HG02840 (cell line): ENCODE measurements around the gene ITGA6.

Experiments
- ATAC-seq: cut with Tn5 transposase; IDR thresholded peaks from one replicate; pipeline ENCODE4 v1.9.1; 2021; ENCODE audit warnings: mild to moderate bottlenecking, moderate library complexity, moderate number of reproducible peaks; ENCODE audit not compliant: unreplicated experiment, low FRiP score

The ITGA6 gene

GRCh38 chr2:172439509-172439860 is 12.1 kb downstream of the ITGA6 start:
- no peak for ATAC-seq

DNA sequence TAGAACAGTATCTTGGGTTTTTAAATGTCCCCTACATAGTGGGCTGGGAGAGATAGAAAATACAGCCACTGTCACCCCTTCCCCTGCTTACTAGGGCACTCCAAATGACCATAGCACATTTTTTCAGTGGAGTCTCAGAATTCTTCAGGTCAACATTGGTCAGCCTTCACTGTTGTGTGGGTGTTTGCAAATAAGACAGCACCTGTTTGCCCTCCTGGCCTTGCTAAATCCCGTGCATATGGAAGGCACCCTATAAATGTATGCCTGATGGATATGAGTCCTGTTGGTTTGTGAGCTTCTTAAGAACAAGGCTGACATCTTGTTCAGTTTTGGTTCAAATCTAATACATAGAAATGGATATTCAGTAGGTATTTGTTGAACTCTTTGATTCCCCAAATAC is 12.5 kb downstream of the ITGA6 start:
- no peak for ATAC-seq

- no peak for ATAC-seq
These were observed 13.4 kb downstream of the ITGA6 start for GRCh38 chr2:172440795-172441194.

- no peak for ATAC-seq
These were observed 14.9 kb downstream of the ITGA6 start for GRCh38 chr2:172442072-172442895.

GRCh38 chr2:172445851-172446250 is 18.5 kb downstream of the ITGA6 start:
- no peak for ATAC-seq

GRCh38 chr2:172446474-172447063 is 19.2 kb downstream of the ITGA6 start:
- ATAC-seq, result no peak

GRCh38 chr2:172447811-172448493 is 20.6 kb downstream of the ITGA6 start:
- ATAC-seq, result no peak

- ATAC-seq, result no peak
These were observed 21.3 kb downstream of the ITGA6 start for GRCh38 chr2:172448544-172449267.

- ATAC-seq, result no peak
These were observed 22.6 kb downstream of the ITGA6 start for GRCh38 chr2:172449911-172450550.

DNA sequence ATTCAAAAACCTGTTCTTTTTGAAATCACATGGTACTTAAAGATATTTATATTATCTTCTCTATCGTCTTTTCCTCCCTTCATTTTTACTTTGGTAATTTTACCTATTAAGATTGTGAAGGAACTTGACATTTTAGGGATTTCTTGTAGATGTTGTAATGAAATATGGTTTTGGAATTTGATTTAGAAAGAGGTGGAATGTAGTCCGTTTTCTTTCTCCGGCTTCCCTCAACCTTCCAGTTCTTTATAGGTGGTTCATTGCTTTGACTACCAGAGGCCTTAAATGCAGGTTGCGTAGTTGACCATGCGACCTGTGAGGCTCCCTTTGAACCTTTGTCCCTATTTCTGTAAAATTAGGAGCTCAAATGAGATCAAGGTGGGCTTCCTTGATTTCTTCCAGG is 24.5 kb downstream of the ITGA6 start:
- ATAC-seq, result no peak

DNA sequence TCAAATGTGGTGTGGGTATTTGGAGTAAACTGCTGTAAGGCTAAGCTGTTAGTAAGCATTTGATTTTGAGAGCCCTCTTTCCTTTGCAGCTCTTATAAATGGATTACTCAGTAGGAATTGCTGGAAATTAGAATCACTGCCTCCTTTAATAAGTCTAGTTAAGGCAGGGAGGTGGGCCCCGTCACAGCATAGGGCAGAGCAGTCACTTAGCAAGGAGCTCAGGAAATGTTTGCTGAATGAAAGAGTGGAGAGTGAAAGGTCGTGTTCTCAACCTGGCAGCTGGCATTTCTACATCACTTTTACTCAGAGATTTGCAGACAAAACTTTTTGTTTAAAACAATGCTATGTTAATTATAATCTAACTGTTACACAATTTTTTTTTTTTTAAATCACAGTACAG is 25.5 kb downstream of the ITGA6 start:
- ATAC-seq, result no peak

DNA sequence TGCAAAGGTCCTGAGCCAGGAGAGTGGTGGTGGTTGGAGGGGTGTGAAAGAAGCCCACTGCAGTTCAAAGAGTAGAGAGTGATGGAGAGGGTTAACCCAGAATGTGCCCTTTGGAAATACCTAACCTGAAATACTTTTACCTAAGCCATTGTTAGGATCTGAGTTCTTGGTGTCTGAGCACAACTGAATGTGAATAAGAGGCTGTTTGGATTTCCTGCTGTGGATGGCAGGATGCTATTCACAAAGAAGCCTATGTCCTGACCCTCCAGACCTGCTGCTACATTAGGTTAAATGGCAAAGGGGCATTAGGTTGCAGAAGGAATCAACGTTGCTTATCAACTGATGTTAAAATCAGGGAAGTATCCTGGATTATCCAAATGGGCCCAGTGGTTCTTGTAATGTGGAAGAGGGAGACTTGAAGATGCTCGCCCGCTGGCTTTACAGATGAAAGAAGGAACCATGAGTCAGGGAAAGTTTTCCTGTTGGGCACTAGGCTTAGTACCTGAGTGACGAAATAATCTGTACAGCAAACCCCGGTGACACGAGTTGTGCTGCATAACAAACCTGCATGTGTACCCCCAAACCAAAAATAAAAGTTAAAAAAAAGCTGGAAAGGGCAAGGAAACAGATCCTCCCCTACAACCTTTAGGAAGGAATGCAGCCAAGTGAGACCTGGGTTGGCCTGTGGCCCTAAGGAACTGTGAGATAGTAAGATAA is 27.2 kb downstream of the ITGA6 start:
- ATAC-seq, result no peak

- no peak for ATAC-seq
These were observed 27.7 kb downstream of the ITGA6 start for GRCh38 chr2:172455121-172455515.

DNA sequence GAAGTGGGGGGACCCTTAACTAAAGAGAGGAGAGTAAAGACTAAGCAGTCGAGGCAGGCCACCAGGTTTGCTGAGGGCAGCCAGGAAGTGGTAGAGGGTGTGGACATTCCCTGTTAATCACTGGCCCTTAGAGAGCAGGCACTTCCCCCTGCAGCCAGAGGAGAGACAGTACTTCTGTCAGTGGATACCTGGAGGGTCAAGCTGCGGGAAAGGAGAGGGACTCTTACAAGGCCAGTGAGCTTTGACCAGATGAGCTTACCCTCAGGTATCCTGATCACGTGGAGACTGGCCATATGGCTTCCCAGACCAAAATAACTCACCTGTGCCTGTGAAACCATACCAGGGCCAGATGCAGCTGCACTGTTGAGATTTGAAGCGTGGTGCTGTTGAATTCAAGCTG is 28.6 kb downstream of the ITGA6 start:
- no peak for ATAC-seq

DNA sequence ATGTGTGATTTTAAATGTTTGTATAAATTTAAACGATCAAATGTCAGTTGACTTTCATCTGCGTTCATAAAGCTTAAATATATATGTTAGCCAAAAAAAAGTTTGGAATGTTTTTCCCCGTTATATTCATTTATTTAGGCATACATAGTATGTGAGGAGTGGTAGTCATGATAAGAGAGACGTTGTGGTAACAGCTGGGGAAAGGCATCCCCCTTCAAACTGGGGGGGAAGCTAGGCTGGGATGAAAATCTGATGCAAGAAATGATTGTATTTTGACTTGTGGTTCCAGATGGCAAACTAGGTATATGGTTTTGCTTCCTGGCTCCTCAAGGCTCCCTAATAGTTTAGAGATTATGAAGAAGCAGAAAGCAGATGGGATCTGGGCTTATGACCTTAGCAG is 30.1 kb downstream of the ITGA6 start:
- no peak for ATAC-seq

GRCh38 chr2:172458561-172459124 is 31.3 kb downstream of the ITGA6 start:
- ATAC-seq, result no peak

DNA sequence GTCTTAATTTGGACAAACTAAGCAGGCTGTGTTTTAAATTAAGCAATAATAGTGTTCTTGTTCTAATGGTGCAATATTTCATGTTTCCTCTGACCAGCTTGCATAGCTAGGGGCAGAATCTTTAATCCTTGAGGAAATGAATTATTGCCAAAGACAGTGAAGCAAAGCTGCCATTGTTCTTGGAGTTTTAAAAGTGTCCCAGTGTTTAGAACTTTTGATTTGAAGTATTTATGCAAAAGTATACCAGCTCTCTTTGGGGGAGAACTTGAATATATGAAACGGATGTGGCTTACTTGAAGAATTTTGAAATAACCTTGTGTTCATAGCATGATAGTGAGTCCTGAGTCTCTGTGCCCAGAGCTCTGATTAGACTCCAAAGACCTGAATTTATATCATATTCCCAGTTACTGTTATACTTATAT is 33.4 kb downstream of the ITGA6 start:
- ATAC-seq, result no peak

DNA sequence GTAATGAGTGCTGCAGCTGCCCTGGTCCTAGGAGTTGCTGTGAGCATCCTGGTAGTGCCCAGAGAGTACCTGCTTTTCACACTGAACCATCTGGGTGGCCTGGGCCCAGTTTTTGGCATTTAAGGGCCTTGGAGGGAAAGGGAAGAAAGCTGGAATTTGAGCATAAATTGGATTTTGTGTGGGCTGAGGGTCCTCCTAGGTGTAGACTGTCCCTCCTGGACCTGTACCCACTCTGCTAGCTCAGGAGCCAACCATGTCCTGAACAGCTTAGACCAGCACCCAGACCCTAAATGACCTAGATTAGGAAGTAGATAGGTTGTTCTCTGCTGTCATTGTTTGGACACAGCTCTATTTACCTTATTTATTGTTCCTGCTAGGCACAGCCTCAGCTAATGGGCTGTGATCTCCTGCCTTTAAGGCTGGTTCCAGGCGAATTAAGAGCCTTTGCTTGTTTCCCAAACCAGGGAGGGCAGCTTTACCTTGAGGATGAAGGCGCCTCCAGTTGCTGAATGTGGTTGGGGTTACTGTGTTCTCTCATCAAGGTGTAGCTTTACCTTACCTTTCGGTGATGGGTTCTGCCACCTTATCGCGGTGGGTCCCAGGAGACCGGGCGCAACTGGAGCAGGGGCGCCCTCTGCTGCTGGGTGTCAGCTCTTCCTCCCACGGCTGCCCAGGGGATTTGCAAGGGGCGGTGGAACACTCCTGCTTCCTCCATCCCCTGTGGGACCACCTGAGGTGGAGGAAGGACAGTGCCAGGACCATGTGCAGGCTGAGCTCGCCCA is 34.4 kb downstream of the ITGA6 start:
- ATAC-seq, result no peak

DNA sequence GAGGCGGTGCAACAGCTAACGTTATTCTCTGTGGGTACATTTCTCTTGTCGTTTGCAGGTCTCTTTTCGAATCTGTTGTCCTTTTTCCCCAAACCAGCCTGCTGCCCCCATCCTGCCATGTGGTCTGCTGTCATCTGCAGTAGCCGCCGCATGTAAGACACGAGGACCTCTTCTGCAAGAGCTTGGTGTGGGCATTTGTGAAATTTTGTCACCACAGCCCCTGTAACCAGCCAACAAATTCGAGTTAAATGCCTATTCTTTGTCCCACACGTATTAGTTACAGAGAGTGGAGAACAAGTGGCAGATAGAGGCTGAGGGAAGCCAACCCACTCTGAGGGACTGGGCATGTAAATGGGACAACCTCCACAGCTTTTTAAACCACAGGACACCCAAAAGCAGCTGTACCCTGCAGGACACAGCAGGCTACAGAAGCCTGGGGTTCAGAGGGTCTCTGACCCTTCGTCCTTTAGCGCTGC is 35.0 kb downstream of the ITGA6 start:
- ATAC-seq, result no peak
